Right lobe of liver (tissue), 6 donors: ENCODE results near the gene SYNJ2. TPM values are rescaled to one million over a fixed set of nuclear protein-coding genes. Genes with fewer than 3 reads are reported as not detected.
"Not testable (repeated sequence)": the region's sequence is repeated elsewhere in the genome, so short reads cannot be mapped to it uniquely, and the experiment has no call there.

Experiments
- ATAC-seq, 4 donors: fragments of 200-7000 bp; cut with Tn5 transposase; one replicate each; pipeline ENCODE4 v1.9.1; 2020; ENCODE audit warnings: mild to moderate bottlenecking in 4 of 4, moderate library complexity in 4 of 4
- DNase-seq, 3 donors: peaks; one replicate each; pipeline ENCODE4 v3.0.0-alpha.2; 2020
- H3K27ac ChIP-seq, 3 donors: fragments of 200-600 bp; one replicate each; pipeline ENCODE4 v1.8.0; 2022
- H3K27me3 ChIP-seq, 2 donors: fragments of 200-600 bp; one replicate each; pipeline ENCODE4 v1.8.0; 2022
- H3K36me3 ChIP-seq, 4 donors: fragments of 200-600 bp; sonication (generic) in 1 of 4; one replicate each; pipeline versions ENCODE4 v1.5.1 to v1.8.0; 2017 to 2022; ENCODE audit warnings: control low read depth in 1 of 4
- H3K4me1 ChIP-seq, 4 donors: fragments of 200-600 bp; sonication (generic) in 1 of 4; one replicate each; pipeline versions ENCODE4 v1.5.1 to v1.8.0; 2017 to 2022; ENCODE audit warnings: control low read depth in 1 of 4
- H3K4me3 ChIP-seq, 3 donors: fragments of 200-600 bp; one replicate each; pipeline ENCODE4 v1.8.0; 2022
- H3K9me3 ChIP-seq, 4 donors: fragments of 200-600 bp; sonication (generic) in 1 of 4; one replicate each; pipeline versions ENCODE4 v1.5.1 to v1.8.0; 2017 to 2022; ENCODE audit warnings: control low read depth in 1 of 4
- CTCF ChIP-seq, 4 donors: fragments of 200-600 bp in 3 of 4; fragments of 450-650 bp in 1 of 4; IDR thresholded peaks; one replicate each; pipeline versions ENCODE4 v1.5.1 to v1.8.0; 2016 to 2022; ENCODE audit warnings: antibody characterized with exemption in 4 of 4, mild to moderate bottlenecking in 2 of 4
- POLR2A ChIP-seq: fragments of 450-650 bp; IDR thresholded peaks from one replicate; pipeline ENCODE4 v1.6.1; 2017; ENCODE audit warnings: antibody characterized with exemption, mild to moderate bottlenecking
- WGBS: methylation state at CpG from one replicate; pipeline ENCODE4 v1.1.6; 2018; ENCODE audit warnings: low coverage, low lambda C conversion rate; ENCODE audit not compliant: insufficient coverage; ENCODE audit errors: missing lambda C conversion rate; 5-methylcytosine and 5-hydroxymethylcytosine counted together
- intact Hi-C, 2 donors: fragments of 100-400 bp; cut with DNase I; formaldehyde crosslinking; loops; one replicate each; pipeline versions ENCODE4 v1.11.2 to v1.14.1; 2022
- total RNA-seq, 6 experiments: library from RNA; depleted of rRNA in 2 of 6; stranded (reverse); fragments of >200 nt in 2 of 6; fragmentation: NEBNext Ultra II Directional in 3 of 6; extraction: Animal tissue kit (Norgen Biotek cat#: 25700) in 3 of 6; gene quantifications; one replicate each; pipeline versions ENCODE4 v1.1.0 to v1.2.4, GENCODE V29; 2016 to 2023
- donor health status: DM: no; HTN: yes; CAD: no.
- donor health status: DM: no; HTN: no; CAD: no.
- donor health status: DM: no; HTN: no; CAD: no.
- donor health status: DM: no; HTN: yes; CAD: no.
- donor health status: DM: no; HTN: yes; CAD: no.

The SYNJ2 gene
- total RNA-seq, 6 experiments from 2014 or later, result 3.2 to 7.4 (median 4.2) TPM

GRCh38 chr6:157946865-157947532 lies 34.7 kb upstream of the SYNJ2 start:
- ATAC-seq (peak; percentile 37 to 51 (median 44)), DNase-seq (no peak)
- H3K36me3 ChIP-seq, result peaks cover 0 to 30% (median 9%) of the 10 kb centered on the region in 4 donors
- H3K4me3 ChIP-seq, result no peak overlapping the region
- intact Hi-C loops, result no loop called here
- no peaks in the 10 kb centered on the region for H3K9me3 ChIP-seq
- 37% methylated on average over 3 of the region's 5 CpGs for WGBS
- TF ChIP-seq POLR2A (no peak), CTCF (IDR thresholded peaks at IDR 0.05) (peak in 3 of 4 donors; percentile 14 to 29 (median 22))
- H3K4me1 ChIP-seq, result no peaks in the 10 kb centered on the region
- H3K27ac ChIP-seq, result no peak overlapping the region
- H3K27me3 ChIP-seq, result no peaks in the 10 kb centered on the region

DNA sequence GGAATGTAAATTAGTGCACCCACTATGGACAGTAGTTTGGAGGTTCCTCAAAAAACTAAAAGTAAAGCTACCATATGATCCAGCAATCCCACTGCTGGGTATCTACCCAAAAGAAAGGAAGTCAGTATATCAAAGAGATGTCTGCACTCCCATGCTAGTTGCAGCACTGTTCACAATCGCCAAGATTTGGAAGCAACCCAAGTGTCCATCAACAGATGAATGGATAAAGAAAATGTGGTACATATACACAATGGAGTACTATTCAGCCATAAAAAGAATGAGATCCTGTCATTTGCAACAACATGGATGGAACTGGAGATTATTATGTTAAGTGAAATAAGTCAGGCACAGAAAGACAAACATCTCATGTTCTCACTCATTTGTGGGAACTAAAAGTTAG lies 30.8 kb upstream of the SYNJ2 start:
- peaks cover 0 to 11% (median 5%) of the 10 kb centered on the region in 4 donors for H3K4me1 ChIP-seq
- H3K27ac ChIP-seq, H3K9me3 ChIP-seq, H3K36me3 ChIP-seq, H3K27me3 ChIP-seq, ATAC-seq, H3K4me3 ChIP-seq, intact Hi-C loops, DNase-seq: not testable (repeated sequence)
- 70% methylated on average over 1 of the region's 1 CpG for WGBS

GRCh38 chr6:157951828-157952227 lies 29.8 kb upstream of the SYNJ2 start:
- no peaks in the 10 kb centered on the region for H3K36me3 ChIP-seq
- H3K9me3 ChIP-seq, result no peaks in the 10 kb centered on the region
- ATAC-seq (no peak), DNase-seq (no peak)
- peaks cover 0 to 11% (median 5%) of the 10 kb centered on the region in 4 donors for H3K4me1 ChIP-seq
- no peaks in the 10 kb centered on the region for H3K27me3 ChIP-seq
- H3K27ac ChIP-seq, result no peak overlapping the region
- 41% methylated on average over 4 of the region's 9 CpGs for WGBS
- TF ChIP-seq POLR2A (no peak), CTCF (IDR thresholded peaks at IDR 0.05) (no peak)
- no peak overlapping the region for H3K4me3 ChIP-seq
- intact Hi-C loops, result no loop called here

DNA sequence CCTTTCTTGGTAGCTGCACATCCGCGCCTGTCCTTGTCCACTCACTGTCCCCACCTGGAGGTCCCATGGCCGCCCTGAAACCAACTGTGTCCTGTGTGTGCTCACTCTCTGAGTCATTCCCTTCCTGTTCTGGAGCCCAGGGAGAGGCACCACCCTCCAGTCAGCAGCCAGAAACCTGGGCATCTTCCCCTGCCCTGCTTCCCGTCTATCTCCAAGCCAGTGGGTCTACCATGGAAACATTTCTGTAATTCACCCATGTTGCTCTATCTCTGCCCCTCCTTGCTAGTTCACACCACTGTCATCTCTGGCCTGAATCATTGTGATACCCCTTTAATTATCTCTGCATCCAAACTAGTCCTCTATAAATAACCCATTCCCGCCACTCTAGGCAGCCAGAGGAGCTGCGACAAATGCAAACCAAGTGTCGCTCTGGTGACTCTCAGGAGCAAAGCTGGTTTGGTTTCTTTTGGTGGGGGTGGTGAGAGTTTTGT lies 28.8 kb upstream of the SYNJ2 start:
- Histone ChIP-seq H3K4me3 (no peak overlapping the region), H3K4me1 (peaks cover 0 to 11% (median 5%) of the 10 kb centered on the region in 4 donors), H3K9me3 (peaks cover 0 to under 1% (median 0%) of the 10 kb centered on the region in 4 donors), H3K27me3 (no peaks in the 10 kb centered on the region), H3K36me3 (no peaks in the 10 kb centered on the region), H3K27ac (no peak overlapping the region)
- ATAC-seq (peak in 1 of 4 donors; percentile 9), DNase-seq (no peak)
- intact Hi-C loops, result no loop called here
- WGBS, result 86% methylated on average over 2 of the region's 7 CpGs
- TF ChIP-seq CTCF (IDR thresholded peaks at IDR 0.05), result no peak

GRCh38 chr6:157953580-157954091 lies 28.0 kb upstream of the SYNJ2 start:
- Histone ChIP-seq H3K4me3 (peak overlapping the region in 1 of 3 donors; percentile 36), H3K27ac (peak overlapping the region; percentile 65 to 73 (median 72)), H3K27me3 (no peaks in the 10 kb centered on the region), H3K36me3 (no peaks in the 10 kb centered on the region), H3K9me3 (peaks cover 0 to 4% (median 0%) of the 10 kb centered on the region in 4 donors), H3K4me1 (peaks cover 0 to 11% (median 5%) of the 10 kb centered on the region in 4 donors)
- TF ChIP-seq CTCF (IDR thresholded peaks at IDR 0.05), result no peak
- TF ChIP-seq POLR2A, result no peak
- peak in 2 of 4 donors; percentile 3 to 19 for ATAC-seq
- intact Hi-C loops, result no loop called here
- 84% methylated on average over 7 of the region's 7 CpGs for WGBS
- no peak for DNase-seq
